Fibroblast of mammary gland (primary cell): ENCODE data around the gene CCNT2.

Experiments
- DNase-seq: peaks from one replicate; pipeline ENCODE4 v3.0.0-alpha.2; 2010; ENCODE audit warnings: low read depth
- H3K4me3 ChIP-seq: 2 replicates; pipeline ENCODE4 v1.5.1; 2011; ENCODE audit warnings: low read depth, mild to moderate bottlenecking, low read length, moderate library complexity; ENCODE audit not compliant: control insufficient read depth
- CTCF ChIP-seq: conservative IDR thresholded peaks from 2 replicates; pipeline ENCODE4 v1.5.1; 2011; ENCODE audit warnings: low read depth, low read length, inconsistent platforms; ENCODE audit not compliant: control insufficient read depth, insufficient read depth

The CCNT2 gene

GRCh38 chr2:134919341-134920210 is 954 bp downstream of the CCNT2 start:
- DNase-seq = no peak
- H3K4me3 ChIP-seq = peak overlapping the region; percentile 76
- TF ChIP-seq CTCF = no peak

DNA sequence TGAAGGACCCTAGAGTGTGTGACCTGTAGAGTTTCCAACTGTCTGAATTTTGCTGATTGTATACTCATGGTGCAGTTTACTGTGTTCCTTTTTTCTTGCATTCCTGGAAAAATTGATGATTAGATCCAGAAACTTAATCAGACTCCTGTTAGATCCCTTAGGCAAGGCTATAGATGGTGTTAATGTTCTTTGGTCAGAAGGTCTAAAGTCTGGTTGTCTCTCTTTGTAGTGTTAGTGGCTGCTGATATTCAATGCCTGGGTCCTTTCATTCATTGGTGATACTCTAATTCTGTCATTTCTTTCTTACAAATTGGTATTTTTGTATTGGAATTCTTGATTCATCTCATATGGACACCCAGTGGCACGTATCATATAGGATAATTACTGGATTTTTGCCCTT is 6.3 kb downstream of the CCNT2 start:
- TF ChIP-seq CTCF = no peak
- no peak overlapping the region for H3K4me3 ChIP-seq
- DNase-seq = no peak

- peak; percentile 35 for DNase-seq
- TF ChIP-seq CTCF = no peak
- no peak overlapping the region for H3K4me3 ChIP-seq
These were observed 7.8 kb downstream of the CCNT2 start for GRCh38 chr2:134926231-134926931.

GRCh38 chr2:134927195-134927594 is 8.6 kb downstream of the CCNT2 start:
- no peak for TF ChIP-seq CTCF
- peak; percentile 70 for DNase-seq
- H3K4me3 ChIP-seq = no peak overlapping the region

GRCh38 chr2:134932864-134933526 is 14.4 kb downstream of the CCNT2 start:
- no peak for DNase-seq
- H3K4me3 ChIP-seq = no peak overlapping the region
- TF ChIP-seq CTCF = no peak

- no peak overlapping the region for H3K4me3 ChIP-seq
- no peak for DNase-seq
- TF ChIP-seq CTCF = no peak
These were observed 15.1 kb downstream of the CCNT2 start for GRCh38 chr2:134933732-134934131.
